Activated effector memory CD4-positive, alpha-beta T cell treated with anti-CD3 and anti-CD28 coated beads, Interleukin-2, amount 50 U/mL, for 16 hours (primary cell): ENCODE data around the gene IFT80.
"Not testable (repeated sequence)": the region's sequence is repeated elsewhere in the genome, so short reads cannot be mapped to it uniquely, and the experiment has no call there.

Experiments
- DNase-seq: peaks from one replicate; pipeline ENCODE4 v3.0.0-alpha.2; 2020

IFT80 gene

DNA sequence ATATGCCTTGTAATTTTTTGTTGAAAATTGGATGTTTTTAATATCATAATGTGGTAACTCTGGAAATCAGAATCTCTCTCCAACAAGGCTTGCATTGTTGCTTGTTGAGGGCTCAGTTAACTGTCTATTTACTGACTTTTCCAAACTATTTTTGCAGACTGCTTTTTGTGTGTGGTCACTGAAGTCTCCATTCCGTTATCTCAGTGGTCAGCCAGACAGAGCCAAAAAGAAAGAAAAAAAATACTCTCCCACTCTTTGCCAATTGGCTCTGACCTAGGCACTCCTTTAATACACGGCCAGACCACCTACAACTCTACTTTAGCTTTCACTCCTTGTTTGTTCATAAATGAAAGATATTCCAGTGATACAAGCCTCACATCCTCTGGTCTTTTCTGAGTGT is 52.5 kb downstream of the IFT80 start:
- no peak for DNase-seq

DNA sequence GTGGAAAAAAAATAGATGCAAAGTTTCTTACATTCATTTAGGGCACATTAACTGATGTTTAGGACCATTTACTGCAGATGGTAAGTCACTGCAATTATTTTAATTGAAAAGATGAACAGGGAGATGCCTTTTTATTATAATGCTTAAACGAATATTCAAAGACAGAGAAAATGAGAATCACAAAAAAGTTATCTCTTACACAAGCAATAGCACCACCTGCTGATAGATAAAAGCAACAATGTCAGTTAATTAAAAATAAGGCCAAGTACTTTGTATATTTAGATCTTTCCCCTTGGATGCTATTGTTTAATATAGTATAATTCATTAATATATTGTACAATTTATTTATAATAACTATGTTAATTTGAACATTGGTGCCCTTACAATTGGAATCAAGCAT is 55.9 kb downstream of the IFT80 start:
- no peak for DNase-seq

DNA sequence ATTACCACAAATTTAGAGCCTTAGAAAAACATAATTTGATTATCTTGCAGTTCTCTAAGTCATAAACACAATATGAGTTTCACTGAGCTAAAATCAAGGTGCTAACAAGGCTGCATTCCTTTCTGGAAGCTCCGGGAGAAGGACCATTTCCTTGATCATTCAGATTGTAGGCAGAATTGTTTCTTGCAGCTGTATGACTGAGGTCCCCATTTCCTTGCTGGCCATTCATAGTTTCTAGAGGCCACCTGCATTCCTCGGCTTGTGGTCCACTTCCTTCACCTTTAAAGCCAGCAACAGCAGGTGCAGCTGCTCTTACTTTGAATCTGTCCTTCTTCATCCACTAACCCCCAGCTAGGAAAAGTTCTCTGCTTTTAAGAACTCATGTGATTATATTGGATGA is 58.7 kb downstream of the IFT80 start:
- no peak for DNase-seq

DNA sequence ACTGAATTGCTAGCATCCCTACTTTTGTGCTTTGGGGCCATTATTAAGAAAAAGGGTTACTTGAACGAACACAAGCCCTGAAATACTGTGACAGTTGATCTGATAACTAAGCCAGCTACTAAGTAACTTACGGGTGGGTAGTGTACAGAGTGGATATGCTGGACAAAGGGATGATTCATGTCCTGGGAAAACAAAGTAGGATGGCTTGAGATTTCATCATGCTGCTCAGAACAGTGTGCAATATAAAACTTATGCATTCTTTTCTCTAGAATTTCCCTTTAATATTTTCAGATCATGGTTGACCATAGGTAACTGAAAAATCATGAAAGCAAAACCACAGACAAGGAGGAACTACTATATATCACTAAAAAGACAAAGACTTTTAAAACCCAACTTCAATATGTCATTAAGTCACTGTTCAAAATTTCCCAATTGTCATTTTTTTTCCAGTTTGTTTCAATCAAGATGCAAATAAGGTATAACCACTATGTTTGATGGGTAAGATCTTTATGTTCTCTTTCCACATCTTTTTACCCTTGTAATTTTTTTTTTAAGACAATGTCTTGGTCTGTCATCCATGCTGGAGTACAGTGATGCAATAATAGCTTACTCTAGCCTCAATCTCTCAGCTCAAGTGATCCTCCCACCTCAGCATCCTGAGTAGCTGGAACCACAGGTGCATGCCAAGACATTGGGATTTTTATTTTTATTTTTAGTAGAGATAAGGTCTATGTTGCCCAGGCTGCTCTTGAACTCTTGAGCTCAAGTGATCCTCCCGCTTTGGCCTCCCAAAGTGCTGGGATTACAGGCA is 67.7 kb downstream of the IFT80 start:
- DNase-seq = no peak

DNA sequence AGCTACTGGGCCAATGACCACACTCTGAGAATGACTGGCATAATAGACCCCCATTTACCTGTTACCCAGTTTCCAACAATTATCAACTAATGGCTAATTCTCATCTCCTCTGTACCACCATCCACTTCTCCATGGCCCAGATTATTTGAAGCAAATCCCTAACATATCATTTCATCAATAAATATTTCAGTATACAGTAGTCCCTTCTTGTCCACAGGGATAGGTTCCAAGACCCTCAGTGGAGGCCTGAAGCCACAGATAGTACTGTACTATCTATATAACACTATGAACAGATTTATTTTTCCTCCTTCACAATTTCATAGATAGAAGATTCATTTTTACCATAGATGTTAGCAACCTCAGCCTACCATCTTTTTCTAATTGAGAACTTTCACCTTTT is 68.3 kb downstream of the IFT80 start:
- no peak for DNase-seq

DNA sequence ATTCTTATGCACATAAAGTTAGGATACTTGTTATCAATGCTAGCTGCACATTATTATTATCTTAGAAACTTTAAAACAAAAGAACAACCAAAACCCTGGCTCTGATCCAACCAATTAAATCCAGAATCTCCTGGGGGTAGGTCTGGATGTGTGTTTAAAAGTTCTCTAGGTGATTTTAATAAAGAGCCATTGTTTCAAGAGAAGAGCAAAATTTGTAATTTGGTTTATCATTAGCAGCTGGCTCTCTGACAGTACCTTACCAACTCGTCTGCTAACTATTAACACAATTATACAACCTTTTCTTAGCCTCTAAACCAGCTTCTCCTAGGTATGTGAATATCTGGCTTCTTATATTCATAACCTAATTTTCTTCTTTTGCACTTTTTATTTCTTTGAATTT is 68.9 kb downstream of the IFT80 start:
- no peak for DNase-seq

DNA sequence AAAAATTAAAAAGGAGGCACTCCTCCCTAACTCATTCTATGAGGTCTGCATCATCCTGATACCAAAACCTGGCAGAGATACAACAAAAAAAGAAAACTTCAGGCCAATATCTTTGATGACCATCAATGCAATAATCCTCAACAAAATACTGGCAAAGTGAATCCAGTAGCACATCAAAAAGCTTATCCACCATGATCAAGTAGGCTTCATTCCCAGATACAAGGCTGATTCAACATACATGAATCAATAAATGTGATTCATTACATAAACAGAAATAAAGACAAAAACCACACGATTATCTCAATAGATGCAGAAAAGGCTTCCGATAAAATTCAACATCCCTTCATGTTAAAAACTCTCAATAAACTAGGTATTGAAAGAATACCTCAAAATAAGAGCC is 72.7 kb downstream of the IFT80 start:
- DNase-seq = not testable (repeated sequence)

DNA sequence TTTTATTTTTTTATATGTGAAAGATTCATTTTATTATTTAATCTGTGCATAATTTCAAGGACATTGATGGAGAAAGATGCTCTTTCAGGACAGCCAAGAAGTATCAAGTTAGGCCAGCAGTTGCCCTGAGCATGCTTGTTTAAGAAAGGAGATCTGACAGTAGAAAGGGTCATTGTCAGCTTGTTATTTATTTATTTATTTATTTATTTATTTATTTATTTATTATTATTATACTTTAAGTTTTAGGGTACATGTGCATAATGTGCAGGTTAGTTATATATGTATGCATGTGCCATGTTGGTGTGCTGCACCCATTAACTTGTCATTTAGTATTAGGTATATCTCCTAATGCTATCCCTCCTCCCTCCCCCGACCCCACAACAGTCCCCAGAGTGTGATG is 77.2 kb downstream of the IFT80 start:
- DNase-seq = not testable (repeated sequence)

DNA sequence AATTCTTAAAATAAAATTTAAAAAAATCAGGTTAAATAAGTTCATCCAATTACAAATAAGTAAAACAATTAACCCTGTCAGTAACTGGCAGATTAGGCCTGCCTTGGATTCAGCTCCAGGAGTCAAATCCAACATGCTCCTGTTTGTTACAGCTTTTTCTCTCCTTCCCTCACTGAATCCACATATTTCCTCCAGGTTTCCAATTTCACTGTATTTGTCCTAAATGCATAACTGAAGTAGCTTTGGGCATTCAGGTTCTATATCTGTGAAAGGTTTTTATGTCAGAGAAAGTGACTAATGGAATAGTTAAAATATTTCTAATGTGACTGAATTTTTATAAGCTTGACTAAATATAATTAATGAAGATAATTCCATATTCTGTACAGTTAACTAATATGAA is 79.7 kb downstream of the IFT80 start:
- no peak for DNase-seq

DNA sequence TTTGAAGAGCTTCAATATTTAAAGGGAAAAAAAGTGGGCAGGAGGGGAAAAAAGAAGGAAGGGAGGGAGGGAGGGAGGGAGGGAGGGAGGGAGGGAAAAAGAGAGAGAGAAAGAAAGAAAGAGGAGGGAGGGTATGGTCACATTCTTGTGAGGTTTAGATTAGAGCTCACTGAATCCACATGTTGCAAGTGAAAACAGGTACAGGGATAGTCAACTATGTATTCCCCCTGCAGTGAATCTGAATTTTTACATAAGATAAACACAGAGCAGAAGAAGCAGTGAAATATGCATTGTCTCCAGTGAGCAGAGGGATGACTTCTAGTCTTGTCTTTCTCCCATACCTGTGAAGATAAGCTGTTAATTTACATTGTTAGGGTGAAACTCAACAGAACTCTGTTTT is 84.0 kb downstream of the IFT80 start:
- no peak for DNase-seq

DNA sequence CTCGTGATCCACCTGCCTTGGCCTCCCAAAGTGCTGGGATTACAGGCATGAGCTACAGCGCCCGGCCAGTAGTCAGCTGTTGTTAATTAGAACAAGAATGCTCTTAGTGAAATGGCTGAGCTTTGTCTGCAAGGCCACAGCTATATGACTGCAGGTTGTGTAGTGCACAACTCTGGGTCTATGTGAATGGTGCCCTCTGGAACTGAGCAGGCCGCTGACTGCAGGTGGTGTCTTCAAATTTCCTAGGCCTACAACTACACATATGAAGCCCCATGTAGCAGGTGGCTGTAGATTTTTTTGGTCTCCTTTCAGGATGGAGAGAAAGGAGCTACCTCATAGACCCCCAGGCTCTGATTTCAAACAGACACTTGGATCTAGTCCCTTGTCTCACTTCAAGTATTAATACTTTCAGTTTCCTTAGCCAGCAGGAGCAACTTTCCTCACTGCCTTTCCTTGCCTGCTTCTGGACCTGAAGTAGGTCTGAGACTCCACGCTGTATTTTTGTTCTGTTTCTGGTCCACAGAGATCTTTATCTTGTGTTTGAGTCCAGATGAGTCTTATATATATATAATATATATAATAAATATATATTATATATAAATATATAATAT is 86.9 kb downstream of the IFT80 start:
- no peak for DNase-seq

DNA sequence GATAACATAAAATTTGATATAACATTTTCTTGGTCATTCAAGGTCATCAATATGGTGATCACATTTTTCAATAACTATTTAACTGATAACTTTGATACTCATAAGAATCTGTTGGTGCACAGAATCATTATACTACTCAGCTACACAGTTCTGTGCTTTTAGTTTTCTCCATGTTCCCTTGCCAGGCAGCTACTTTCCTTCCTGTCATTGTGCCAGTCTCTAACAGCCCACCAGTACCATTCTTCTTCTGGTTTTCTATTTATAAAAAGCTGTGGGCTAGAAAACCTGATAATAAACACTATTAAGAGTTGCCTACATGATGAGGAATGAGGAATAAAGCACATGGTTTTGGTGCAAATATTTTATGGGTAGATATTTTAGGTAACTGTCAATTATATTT is 96.2 kb downstream of the IFT80 start:
- no peak for DNase-seq

DNA sequence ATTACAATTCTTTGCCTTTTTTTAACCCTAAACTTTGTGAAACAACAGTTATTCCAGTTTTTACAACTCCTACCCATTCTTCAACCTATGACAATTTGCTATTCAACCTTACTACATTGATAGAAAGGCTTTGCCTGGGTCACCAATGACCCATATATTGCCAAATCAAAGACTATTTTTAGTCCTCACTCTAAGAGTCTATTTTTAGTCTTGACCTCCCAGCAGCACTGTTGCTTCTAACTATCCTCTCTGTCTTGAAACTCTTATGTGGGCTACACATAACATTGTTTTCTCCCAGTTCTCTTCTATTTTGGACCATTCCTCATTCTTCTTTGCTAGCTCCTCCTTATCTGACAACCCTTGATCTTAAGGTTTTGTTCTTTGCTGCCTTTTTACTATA is 102.4 kb downstream of the IFT80 start:
- DNase-seq = no peak

DNA sequence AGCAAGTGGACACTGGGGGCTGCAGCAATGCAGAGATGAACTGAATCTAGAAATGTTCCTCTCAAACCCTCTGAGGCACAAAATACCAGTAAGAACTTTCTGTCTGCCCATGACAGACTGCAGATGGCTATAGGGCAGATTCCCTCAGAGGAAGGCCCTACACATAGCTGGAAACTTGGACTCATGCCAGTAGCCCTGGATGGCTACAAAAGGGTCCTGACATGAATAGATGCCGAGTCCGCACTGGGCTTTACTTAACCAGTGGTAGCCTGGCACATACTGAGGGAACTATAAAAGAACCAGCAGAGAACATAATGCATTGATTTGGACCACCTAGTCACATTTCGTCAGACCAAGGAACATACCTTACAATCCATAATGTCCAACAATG is 107.1 kb downstream of the IFT80 start:
- DNase-seq = no peak

DNA sequence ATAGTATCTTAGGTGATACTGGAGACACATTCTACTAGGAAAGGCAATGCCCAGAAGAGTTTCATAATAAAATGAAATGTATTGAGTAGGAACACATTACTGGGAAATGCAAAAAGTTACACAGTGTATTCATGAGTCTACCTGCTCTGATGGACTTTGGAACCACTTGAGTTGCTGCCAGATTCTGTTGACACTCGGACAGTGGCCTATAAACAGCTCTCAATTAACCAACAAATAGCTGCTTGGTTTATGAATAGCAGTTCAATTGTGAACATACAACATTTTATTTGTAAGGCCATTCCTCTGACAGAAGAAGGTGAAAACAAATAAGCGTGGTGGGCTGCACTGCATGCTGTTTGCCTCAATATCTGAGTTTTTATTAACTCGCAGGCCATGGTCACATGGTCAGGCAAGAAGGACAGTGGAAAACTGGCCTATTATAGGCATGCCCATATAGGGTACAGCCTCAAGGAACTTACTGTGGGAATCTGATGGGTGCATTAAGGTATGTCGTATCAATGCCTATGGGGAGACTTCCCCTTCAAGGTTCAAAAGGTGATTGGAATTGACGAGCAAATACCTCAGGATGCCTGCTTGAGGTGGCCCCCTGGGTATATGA is 107.6 kb downstream of the IFT80 start:
- no peak for DNase-seq

DNA sequence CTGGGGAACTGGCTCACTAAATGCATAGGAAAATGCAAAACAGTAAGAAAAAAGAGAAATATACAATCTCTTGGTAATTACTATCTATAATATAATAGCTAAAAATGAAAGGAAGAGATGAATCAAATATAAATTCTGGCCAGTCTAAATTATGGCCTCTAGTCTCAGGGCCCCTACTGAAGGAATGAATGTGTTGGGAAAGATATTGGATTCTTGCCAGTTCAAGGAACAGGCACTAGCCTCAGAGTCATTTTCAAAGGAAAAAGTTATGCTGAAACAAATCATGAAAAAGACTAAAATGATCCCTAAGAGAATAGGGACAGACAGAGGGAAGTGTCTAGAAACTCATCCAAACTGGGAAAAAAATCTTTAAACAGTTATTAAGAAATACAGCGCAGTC is 111.4 kb downstream of the IFT80 start:
- no peak for DNase-seq

DNA sequence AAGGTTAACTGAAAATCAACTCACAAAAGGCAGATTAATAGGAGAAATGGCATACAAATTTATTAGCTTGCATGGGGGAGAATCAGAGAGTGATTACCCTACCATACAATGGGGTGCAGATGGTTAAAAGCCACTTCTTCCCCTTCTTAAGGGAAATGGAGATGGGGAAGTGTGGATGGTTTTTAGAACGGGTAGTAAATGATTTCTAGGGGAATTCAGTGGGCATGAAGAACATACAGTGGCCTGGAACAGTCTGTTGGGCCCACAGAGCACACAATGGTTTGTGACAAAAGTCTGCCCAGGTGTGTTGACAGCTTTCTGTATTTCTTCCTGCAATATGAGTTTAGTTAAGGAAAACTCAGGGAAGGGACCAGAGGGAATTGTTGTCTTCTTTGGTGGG is 112.8 kb downstream of the IFT80 start:
- DNase-seq = no peak

DNA sequence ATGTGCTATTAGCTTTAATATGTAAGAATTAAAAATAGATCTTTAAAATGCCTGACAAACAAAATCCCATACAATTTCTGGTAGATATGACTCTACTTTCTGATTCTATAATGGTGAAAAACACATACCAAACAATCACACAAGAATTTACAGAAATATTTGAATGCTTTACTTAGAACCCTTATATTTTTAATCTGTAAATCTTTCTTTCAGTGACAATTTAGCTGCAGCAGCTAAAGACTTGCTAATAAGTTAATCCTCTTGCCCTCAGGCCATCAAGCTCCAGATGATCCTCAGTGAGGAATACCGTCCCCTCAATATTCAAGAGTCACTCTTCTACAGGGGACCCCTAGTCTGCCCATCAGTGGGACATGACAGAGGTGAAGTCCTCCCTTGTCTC is 118.2 kb downstream of the IFT80 start:
- no peak for DNase-seq

DNA sequence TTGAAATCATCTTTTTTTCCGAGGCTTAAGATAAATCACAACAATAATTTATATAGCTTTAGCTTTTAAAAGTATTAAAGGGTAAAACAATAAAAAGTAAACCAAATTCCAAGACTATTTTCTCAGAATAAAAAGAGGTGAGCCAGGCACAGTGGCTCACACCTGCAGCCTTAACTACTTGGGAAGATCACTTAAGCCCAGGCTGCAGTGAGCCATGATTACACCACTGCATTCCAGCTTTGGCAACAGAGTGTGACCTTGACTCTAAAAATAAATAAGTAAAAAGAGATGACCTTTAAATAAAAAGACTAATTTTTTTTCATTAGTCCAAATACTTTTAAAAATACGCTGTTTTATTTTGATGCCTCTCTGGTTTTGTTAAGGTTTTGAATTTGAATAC is 119.4 kb downstream of the IFT80 start:
- no peak for DNase-seq

DNA sequence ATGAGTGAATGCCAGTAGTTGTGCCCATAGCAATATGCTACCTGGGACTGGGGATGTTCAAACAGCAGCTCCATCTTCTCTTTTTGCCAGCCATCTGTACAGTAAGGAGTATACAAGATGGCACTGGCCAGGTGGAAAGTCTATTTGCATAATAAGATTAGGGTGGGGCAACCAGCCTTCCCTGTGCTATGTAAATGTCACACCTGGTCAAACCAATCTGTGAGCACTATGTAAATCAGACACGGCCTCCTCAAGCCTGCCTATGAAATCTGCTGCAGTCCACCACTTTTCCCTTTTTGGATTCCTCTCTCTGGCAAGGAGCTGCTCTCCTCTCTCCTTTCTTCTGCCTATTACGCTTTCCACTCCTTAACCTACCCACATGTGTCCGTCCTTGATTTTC is 120.8 kb downstream of the IFT80 start:
- DNase-seq = no peak

DNA sequence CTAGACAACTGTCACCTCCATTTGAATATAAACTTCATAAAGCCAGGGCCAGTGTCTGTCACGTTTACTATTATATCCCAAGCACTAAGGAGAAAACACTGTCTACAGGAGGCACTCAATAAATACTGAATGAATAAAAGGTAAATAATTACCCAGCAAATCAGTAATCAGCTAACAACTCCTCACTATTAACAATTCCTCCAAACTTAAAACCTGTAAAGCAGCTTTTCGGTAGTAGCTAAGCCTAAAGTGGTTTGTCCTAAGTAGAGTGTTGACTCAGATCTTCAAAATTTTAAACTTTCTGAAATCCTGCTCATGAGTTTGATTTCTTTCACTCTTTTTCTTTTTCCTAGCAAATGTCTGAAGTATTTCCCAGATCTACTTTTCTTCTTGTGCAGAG is 133.9 kb downstream of the IFT80 start:
- no peak for DNase-seq

DNA sequence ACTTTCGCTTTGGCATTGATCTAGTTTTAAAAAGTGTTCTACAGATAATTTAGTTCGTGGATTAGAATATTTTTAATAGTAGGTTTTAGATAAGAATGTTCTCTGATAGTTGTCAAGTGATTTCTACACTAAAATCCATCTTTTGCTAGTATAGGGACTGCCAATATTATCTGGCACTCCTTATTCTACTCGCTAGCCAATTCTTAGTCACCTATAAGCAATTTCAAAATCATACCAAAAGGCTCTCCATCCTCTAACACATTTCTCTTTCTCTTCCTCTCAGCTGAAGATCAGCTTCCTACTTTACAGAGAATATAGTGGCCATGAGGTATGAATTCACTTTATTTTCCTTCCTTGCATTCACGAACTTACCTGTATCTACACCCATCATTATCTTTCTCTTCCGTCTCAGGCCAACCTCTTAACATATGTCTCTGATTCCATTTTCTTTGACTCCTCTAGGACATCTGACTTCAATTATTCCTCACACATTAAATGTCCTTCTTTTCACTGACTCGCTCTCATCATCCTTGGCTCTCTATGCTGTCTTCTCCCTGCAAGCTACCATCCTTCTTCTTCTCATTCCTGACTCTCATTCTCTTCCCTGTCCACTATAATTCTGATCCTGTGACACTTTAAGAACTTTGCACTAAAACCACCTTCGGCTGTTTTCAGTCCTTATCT is 138.3 kb downstream of the IFT80 start:
- DNase-seq = no peak

DNA sequence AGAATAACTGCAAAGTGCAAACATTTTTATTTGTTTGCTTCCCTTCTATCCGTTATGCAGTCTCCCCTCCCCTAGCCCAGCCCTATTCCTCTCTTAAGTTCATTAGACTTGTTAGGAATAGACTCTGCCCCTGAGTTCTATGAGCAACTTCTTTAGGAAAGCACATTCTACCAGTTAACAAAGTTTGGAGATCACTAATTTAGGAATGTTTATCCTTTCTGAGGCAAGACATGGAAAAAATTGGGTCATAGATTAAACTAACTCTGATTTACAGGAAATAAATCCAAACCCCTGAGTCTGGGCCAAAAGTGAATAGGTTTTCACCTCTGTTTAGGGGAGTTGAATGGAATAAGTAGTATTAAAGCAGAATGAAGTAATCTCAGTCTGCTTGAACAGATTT is 139.4 kb downstream of the IFT80 start:
- DNase-seq = no peak

DNA sequence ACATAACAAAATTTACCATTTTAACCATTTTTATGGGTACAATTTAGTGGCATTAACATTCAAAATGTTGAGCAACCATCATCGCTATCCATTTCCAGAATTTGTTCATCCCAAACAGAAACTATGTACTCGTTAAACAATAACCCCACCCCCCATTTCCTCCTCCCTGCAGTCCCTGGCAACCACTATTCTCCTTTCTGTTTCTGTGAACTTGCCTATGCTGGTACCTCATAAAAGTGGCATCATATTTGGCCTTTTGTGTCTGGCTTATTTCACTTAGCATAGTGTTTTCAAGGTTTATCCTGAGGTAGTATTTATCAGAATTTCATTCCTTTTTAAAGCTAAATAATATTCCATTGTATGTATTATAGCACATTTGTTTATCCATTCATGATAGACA is 141.4 kb downstream of the IFT80 start:
- no peak for DNase-seq
